Upper lobe of right lung (tissue), 1 donor: ENCODE results near the gene HEBP1. TPM values are rescaled to one million over a fixed set of nuclear protein-coding genes. Genes with fewer than 3 reads are reported as not detected.

ENCODE experiments used
- ATAC-seq: fragments of 200-7000 bp; cut with Tn5 transposase; one replicate; pipeline ENCODE4 v1.9.1; 2020; ENCODE audit warnings: mild to moderate bottlenecking, moderate library complexity
- DNase-seq: peaks from one replicate; pipeline ENCODE4 v3.0.0-alpha.2; 2020
- H3K27ac ChIP-seq: fragments of 200-600 bp; one replicate; pipeline ENCODE4 v1.8.0; 2022
- H3K27me3 ChIP-seq: fragments of 200-600 bp; one replicate; pipeline ENCODE4 v1.8.0; 2022; ENCODE audit warnings: mild to moderate bottlenecking
- H3K36me3 ChIP-seq: fragments of 200-600 bp; one replicate; pipeline ENCODE4 v1.8.0; 2022
- H3K4me1 ChIP-seq: fragments of 200-600 bp; one replicate; pipeline ENCODE4 v1.8.0; 2022
- H3K4me3 ChIP-seq: fragments of 200-600 bp; one replicate; pipeline ENCODE4 v1.8.0; 2022; ENCODE audit warnings: mild to moderate bottlenecking
- H3K9me3 ChIP-seq: fragments of 200-600 bp; one replicate; pipeline ENCODE4 v1.8.0; 2022
- CTCF ChIP-seq: fragments of 200-600 bp; IDR thresholded peaks from one replicate; pipeline ENCODE4 v1.8.0; 2022; ENCODE audit warnings: antibody characterized with exemption
- intact Hi-C: fragments of 100-400 bp; cut with DNase I; formaldehyde crosslinking; loops from one replicate; pipeline ENCODE4 v1.11.0; 2022
- total RNA-seq: library from RNA; stranded (reverse); fragmentation: NEBNext Ultra II Directional; extraction: Animal tissue kit (Norgen Biotek cat#: 25700); gene quantifications from one replicate; pipeline ENCODE4 v1.2.1, GENCODE V29; 2021
- donor health status: DM: no; HTN: yes; CAD: no; lungs with severe emphysema.

The HEBP1 gene
- total RNA-seq, 1 donor from 2014 or later: 86.2 TPM

GRCh38 chr12:12986775-12987331 is 13.2 kb downstream of the HEBP1 start:
- ATAC-seq (no peak), DNase-seq (no peak)
- peaks cover 66% of the 10 kb centered on the region for H3K36me3 ChIP-seq

GRCh38 chr12:12985817-12986408 is 14.2 kb downstream of the HEBP1 start:
- no peaks in the 10 kb centered on the region for H3K4me1 ChIP-seq
- H3K4me3 ChIP-seq: no peak overlapping the region
- H3K27me3 ChIP-seq: no peaks in the 10 kb centered on the region
- peak; percentile 88 for ATAC-seq
- no peak for DNase-seq
- peak; percentile 52 for TF ChIP-seq CTCF
- no peak overlapping the region for H3K27ac ChIP-seq
- peaks cover 75% of the 10 kb centered on the region for H3K36me3 ChIP-seq
- H3K9me3 ChIP-seq: no peaks in the 10 kb centered on the region
- intact Hi-C loops: no loop called here

More at GRCh38 chr12:12986775-12987331, 13.2 kb downstream of the HEBP1 start:
- Histone ChIP-seq H3K4me1 (peaks cover under 1% of the 10 kb centered on the region), H3K27me3 (no peaks in the 10 kb centered on the region), H3K9me3 (no peaks in the 10 kb centered on the region), H3K4me3 (no peak overlapping the region), H3K27ac (no peak overlapping the region)
- intact Hi-C loops: no loop called here
- TF ChIP-seq CTCF: no peak

GRCh38 chr12:12984149-12984548 is 15.9 kb downstream of the HEBP1 start:
- DNase-seq (no peak), ATAC-seq (no peak)
- TF ChIP-seq CTCF: no peak
- no peak overlapping the region for H3K4me3 ChIP-seq
- H3K9me3 ChIP-seq: no peaks in the 10 kb centered on the region
- H3K36me3 ChIP-seq: peaks cover 91% of the 10 kb centered on the region
- no peak overlapping the region for H3K27ac ChIP-seq
- H3K27me3 ChIP-seq: no peaks in the 10 kb centered on the region
- intact Hi-C loops: loop anchor here (5.0 kb wide), 1 partner anchor 147 kb away; no protein-coding TSS in a partner anchor
- no peaks in the 10 kb centered on the region for H3K4me1 ChIP-seq

GRCh38 chr12:12983420-12984035 is 16.5 kb downstream of the HEBP1 start:
- peak; percentile 67 for ATAC-seq
- no peak for DNase-seq
- peak; percentile 60 for TF ChIP-seq CTCF
- H3K27me3 ChIP-seq: no peaks in the 10 kb centered on the region
- H3K4me3 ChIP-seq: no peak overlapping the region
- H3K9me3 ChIP-seq: no peaks in the 10 kb centered on the region
- intact Hi-C loops: loop anchor here (5.0 kb wide), 1 partner anchor 146 kb away; no protein-coding TSS in a partner anchor
- peaks cover 88% of the 10 kb centered on the region for H3K36me3 ChIP-seq
- no peak overlapping the region for H3K27ac ChIP-seq
- no peaks in the 10 kb centered on the region for H3K4me1 ChIP-seq

- H3K27ac ChIP-seq: no peak overlapping the region
- DNase-seq (no peak), ATAC-seq (no peak)
- no peaks in the 10 kb centered on the region for H3K4me1 ChIP-seq
- H3K9me3 ChIP-seq: no peaks in the 10 kb centered on the region
- intact Hi-C loops: loop anchor here (5.0 kb wide), 1 partner anchor 145 kb away; no protein-coding TSS in a partner anchor
- no peaks in the 10 kb centered on the region for H3K27me3 ChIP-seq
- no peak overlapping the region for H3K4me3 ChIP-seq
- no peak for TF ChIP-seq CTCF
- peaks cover 81% of the 10 kb centered on the region for H3K36me3 ChIP-seq
Observed at GRCh38 chr12:12982331-12982730, 17.7 kb downstream of the HEBP1 start.
